ENCODE data around the gene SERPINA5.

Gene SERPINA5

GRCh38 chr14:94622653-94623421 lies 41.6 kb downstream of the SERPINA5 start:
- H3K9ac ChIP-seq (ENCODE audit: low read depth in 1 of 2, low read length in 2 of 2) = no peak overlapping the region
- H3K4me3 ChIP-seq (ENCODE audit: low read depth in 1 of 2, low read length in 2 of 2) = no peak overlapping the region
- H3K4me1 ChIP-seq (ENCODE audit: control insufficient read depth in 1 of 2, insufficient read depth in 2 of 2, low read length in 2 of 2) = no peaks in the 10 kb centered on the region
- H3K9me3 ChIP-seq (ENCODE audit: control insufficient read depth in 1 of 2, low read length in 2 of 2) = peaks cover 9% of the 10 kb centered on the region in 2 donors
- H3K36me3 ChIP-seq (ENCODE audit: control insufficient read depth in 1 of 2, insufficient read depth in 2 of 2, low read length in 2 of 2) = no peaks in the 10 kb centered on the region
- no peaks in the 10 kb centered on the region for H3K27me3 ChIP-seq (ENCODE audit: control insufficient read depth in 1 of 2, insufficient read depth in 2 of 2, low read length in 2 of 2)
- H3K27ac ChIP-seq (ENCODE audit: low read depth, low read length) = no peak overlapping the region

GRCh38 chr14:94623422-94623809 lies 42.2 kb downstream of the SERPINA5 start:
- Histone ChIP-seq H3K4me3 (ENCODE audit: low read depth in 1 of 2, low read length in 2 of 2) (no peak overlapping the region), H3K9me3 (ENCODE audit: control insufficient read depth in 1 of 2, low read length in 2 of 2) (peaks cover 3 to 4% of the 10 kb centered on the region in 2 donors), H3K4me1 (ENCODE audit: control insufficient read depth in 1 of 2, insufficient read depth in 2 of 2, low read length in 2 of 2) (no peaks in the 10 kb centered on the region), H3K36me3 (ENCODE audit: control insufficient read depth in 1 of 2, insufficient read depth in 2 of 2, low read length in 2 of 2) (no peaks in the 10 kb centered on the region), H3K27ac (ENCODE audit: low read depth, low read length) (no peak overlapping the region), H3K27me3 (ENCODE audit: control insufficient read depth in 1 of 2, insufficient read depth in 2 of 2, low read length in 2 of 2) (no peaks in the 10 kb centered on the region), H3K9ac (ENCODE audit: low read depth in 1 of 2, low read length in 2 of 2) (no peak overlapping the region)

GRCh38 chr14:94623856-94624499 lies 42.8 kb downstream of the SERPINA5 start:
- no peaks in the 10 kb centered on the region for H3K27me3 ChIP-seq (ENCODE audit: control insufficient read depth in 1 of 2, insufficient read depth in 2 of 2, low read length in 2 of 2)
- no peaks in the 10 kb centered on the region for H3K36me3 ChIP-seq (ENCODE audit: control insufficient read depth in 1 of 2, insufficient read depth in 2 of 2, low read length in 2 of 2)
- no peak overlapping the region for H3K4me3 ChIP-seq (ENCODE audit: low read depth in 1 of 2, low read length in 2 of 2)
- H3K9ac ChIP-seq (ENCODE audit: low read depth in 1 of 2, low read length in 2 of 2) = no peak overlapping the region
- no peaks in the 10 kb centered on the region for H3K9me3 ChIP-seq (ENCODE audit: control insufficient read depth in 1 of 2, low read length in 2 of 2)
- H3K27ac ChIP-seq (ENCODE audit: low read depth, low read length) = no peak overlapping the region
- H3K4me1 ChIP-seq (ENCODE audit: control insufficient read depth in 1 of 2, insufficient read depth in 2 of 2, low read length in 2 of 2) = no peaks in the 10 kb centered on the region

- Histone ChIP-seq H3K9ac (ENCODE audit: low read depth in 1 of 2, low read length in 2 of 2) (no peak overlapping the region), H3K27ac (ENCODE audit: low read depth, low read length) (no peak overlapping the region), H3K27me3 (ENCODE audit: control insufficient read depth in 1 of 2, insufficient read depth in 2 of 2, low read length in 2 of 2) (no peaks in the 10 kb centered on the region)
Measured at GRCh38 chr14:94624537-94625352, 43.5 kb downstream of the SERPINA5 start.

GRCh38 chr14:94625353-94625635 lies 44.1 kb downstream of the SERPINA5 start:
- Histone ChIP-seq H3K36me3 (ENCODE audit: control insufficient read depth in 1 of 2, insufficient read depth in 2 of 2, low read length in 2 of 2) (no peaks in the 10 kb centered on the region), H3K9ac (ENCODE audit: low read depth in 1 of 2, low read length in 2 of 2) (no peak overlapping the region), H3K9me3 (ENCODE audit: control insufficient read depth in 1 of 2, low read length in 2 of 2) (no peaks in the 10 kb centered on the region), H3K4me1 (ENCODE audit: control insufficient read depth in 1 of 2, insufficient read depth in 2 of 2, low read length in 2 of 2) (no peaks in the 10 kb centered on the region), H3K4me3 (ENCODE audit: low read depth in 1 of 2, low read length in 2 of 2) (no peak overlapping the region), H3K27ac (ENCODE audit: low read depth, low read length) (no peak overlapping the region), H3K27me3 (ENCODE audit: control insufficient read depth in 1 of 2, insufficient read depth in 2 of 2, low read length in 2 of 2) (no peaks in the 10 kb centered on the region)

More at GRCh38 chr14:94624537-94625352, 43.5 kb downstream of the SERPINA5 start:
- Histone ChIP-seq H3K36me3 (ENCODE audit: control insufficient read depth in 1 of 2, insufficient read depth in 2 of 2, low read length in 2 of 2) (no peaks in the 10 kb centered on the region), H3K4me1 (ENCODE audit: control insufficient read depth in 1 of 2, insufficient read depth in 2 of 2, low read length in 2 of 2) (no peaks in the 10 kb centered on the region), H3K4me3 (ENCODE audit: low read depth in 1 of 2, low read length in 2 of 2) (no peak overlapping the region), H3K9me3 (ENCODE audit: control insufficient read depth in 1 of 2, low read length in 2 of 2) (no peaks in the 10 kb centered on the region)

GRCh38 chr14:94628578-94628977 lies 47.4 kb downstream of the SERPINA5 start:
- H3K9me3 ChIP-seq (ENCODE audit: control insufficient read depth in 1 of 2, low read length in 2 of 2) = no peaks in the 10 kb centered on the region
- H3K36me3 ChIP-seq (ENCODE audit: control insufficient read depth in 1 of 2, insufficient read depth in 2 of 2, low read length in 2 of 2) = no peaks in the 10 kb centered on the region
- no peak overlapping the region for H3K27ac ChIP-seq (ENCODE audit: low read depth, low read length)
- H3K4me1 ChIP-seq (ENCODE audit: control insufficient read depth in 1 of 2, insufficient read depth in 2 of 2, low read length in 2 of 2) = no peaks in the 10 kb centered on the region
- H3K9ac ChIP-seq (ENCODE audit: low read depth in 1 of 2, low read length in 2 of 2) = no peak overlapping the region
- H3K27me3 ChIP-seq (ENCODE audit: control insufficient read depth in 1 of 2, insufficient read depth in 2 of 2, low read length in 2 of 2) = no peaks in the 10 kb centered on the region
- no peak overlapping the region for H3K4me3 ChIP-seq (ENCODE audit: low read depth in 1 of 2, low read length in 2 of 2)

- Histone ChIP-seq H3K9me3 (ENCODE audit: control insufficient read depth in 1 of 2, low read length in 2 of 2) (no peaks in the 10 kb centered on the region), H3K4me3 (ENCODE audit: low read depth in 1 of 2, low read length in 2 of 2) (no peak overlapping the region), H3K9ac (ENCODE audit: low read depth in 1 of 2, low read length in 2 of 2) (no peak overlapping the region), H3K27ac (ENCODE audit: low read depth, low read length) (no peak overlapping the region), H3K27me3 (ENCODE audit: control insufficient read depth in 1 of 2, insufficient read depth in 2 of 2, low read length in 2 of 2) (peaks cover 0 to 4% of the 10 kb centered on the region in 2 donors), H3K36me3 (ENCODE audit: control insufficient read depth in 1 of 2, insufficient read depth in 2 of 2, low read length in 2 of 2) (no peaks in the 10 kb centered on the region), H3K4me1 (ENCODE audit: control insufficient read depth in 1 of 2, insufficient read depth in 2 of 2, low read length in 2 of 2) (no peaks in the 10 kb centered on the region)
Measured at GRCh38 chr14:94630396-94630795, 49.2 kb downstream of the SERPINA5 start.

GRCh38 chr14:94631050-94631449 lies 49.8 kb downstream of the SERPINA5 start:
- peaks cover 0 to 4% of the 10 kb centered on the region in 2 donors for H3K27me3 ChIP-seq (ENCODE audit: control insufficient read depth in 1 of 2, insufficient read depth in 2 of 2, low read length in 2 of 2)
- no peak overlapping the region for H3K27ac ChIP-seq (ENCODE audit: low read depth, low read length)
- no peak overlapping the region for H3K4me3 ChIP-seq (ENCODE audit: low read depth in 1 of 2, low read length in 2 of 2)
- H3K9me3 ChIP-seq (ENCODE audit: control insufficient read depth in 1 of 2, low read length in 2 of 2) = no peaks in the 10 kb centered on the region
- no peaks in the 10 kb centered on the region for H3K36me3 ChIP-seq (ENCODE audit: control insufficient read depth in 1 of 2, insufficient read depth in 2 of 2, low read length in 2 of 2)
- H3K4me1 ChIP-seq (ENCODE audit: control insufficient read depth in 1 of 2, insufficient read depth in 2 of 2, low read length in 2 of 2) = no peaks in the 10 kb centered on the region
- H3K9ac ChIP-seq (ENCODE audit: low read depth in 1 of 2, low read length in 2 of 2) = no peak overlapping the region

- H3K4me3 ChIP-seq (ENCODE audit: low read depth in 1 of 2, low read length in 2 of 2) = no peak overlapping the region
- peaks cover 0 to 4% of the 10 kb centered on the region in 2 donors for H3K27me3 ChIP-seq (ENCODE audit: control insufficient read depth in 1 of 2, insufficient read depth in 2 of 2, low read length in 2 of 2)
- H3K9me3 ChIP-seq (ENCODE audit: control insufficient read depth in 1 of 2, low read length in 2 of 2) = no peaks in the 10 kb centered on the region
- H3K27ac ChIP-seq (ENCODE audit: low read depth, low read length) = no peak overlapping the region
- H3K4me1 ChIP-seq (ENCODE audit: control insufficient read depth in 1 of 2, insufficient read depth in 2 of 2, low read length in 2 of 2) = no peaks in the 10 kb centered on the region
- H3K9ac ChIP-seq (ENCODE audit: low read depth in 1 of 2, low read length in 2 of 2) = no peak overlapping the region
- H3K36me3 ChIP-seq (ENCODE audit: control insufficient read depth in 1 of 2, insufficient read depth in 2 of 2, low read length in 2 of 2) = no peaks in the 10 kb centered on the region
Measured at GRCh38 chr14:94631536-94632304, 50.5 kb downstream of the SERPINA5 start.

GRCh38 chr14:94632305-94632590 lies 51.0 kb downstream of the SERPINA5 start:
- H3K9me3 ChIP-seq (ENCODE audit: control insufficient read depth in 1 of 2, low read length in 2 of 2) = no peaks in the 10 kb centered on the region
- no peak overlapping the region for H3K27ac ChIP-seq (ENCODE audit: low read depth, low read length)
- no peaks in the 10 kb centered on the region for H3K4me1 ChIP-seq (ENCODE audit: control insufficient read depth in 1 of 2, insufficient read depth in 2 of 2, low read length in 2 of 2)
- no peak overlapping the region for H3K4me3 ChIP-seq (ENCODE audit: low read depth in 1 of 2, low read length in 2 of 2)
- H3K27me3 ChIP-seq (ENCODE audit: control insufficient read depth in 1 of 2, insufficient read depth in 2 of 2, low read length in 2 of 2) = peaks cover 0 to 4% of the 10 kb centered on the region in 2 donors
- no peak overlapping the region for H3K9ac ChIP-seq (ENCODE audit: low read depth in 1 of 2, low read length in 2 of 2)
- H3K36me3 ChIP-seq (ENCODE audit: control insufficient read depth in 1 of 2, insufficient read depth in 2 of 2, low read length in 2 of 2) = no peaks in the 10 kb centered on the region
